Right lobe of liver (tissue), 4 donors: ENCODE measurements around the gene ARHGAP22.

Source experiments
- POLR2A ChIP-seq: fragments of 450-650 bp; IDR thresholded peaks from one replicate; pipeline ENCODE4 v1.6.1; 2017; ENCODE audit warnings: antibody characterized with exemption, mild to moderate bottlenecking
- TF ChIP-seq, protein P1 (sequence below), 4 donors: fragments of 200-600 bp in 3 of 4; fragments of 450-650 bp in 1 of 4; IDR thresholded peaks; one replicate each; pipeline versions ENCODE4 v1.5.1 to v1.8.0; 2016 to 2022; ENCODE audit warnings: antibody characterized with exemption in 4 of 4, mild to moderate bottlenecking in 2 of 4
- donor health status: DM: no; HTN: no; CAD: no.
- donor health status: DM: no; HTN: no; CAD: no.
- donor health status: DM: no; HTN: yes; CAD: no.

DNA sequence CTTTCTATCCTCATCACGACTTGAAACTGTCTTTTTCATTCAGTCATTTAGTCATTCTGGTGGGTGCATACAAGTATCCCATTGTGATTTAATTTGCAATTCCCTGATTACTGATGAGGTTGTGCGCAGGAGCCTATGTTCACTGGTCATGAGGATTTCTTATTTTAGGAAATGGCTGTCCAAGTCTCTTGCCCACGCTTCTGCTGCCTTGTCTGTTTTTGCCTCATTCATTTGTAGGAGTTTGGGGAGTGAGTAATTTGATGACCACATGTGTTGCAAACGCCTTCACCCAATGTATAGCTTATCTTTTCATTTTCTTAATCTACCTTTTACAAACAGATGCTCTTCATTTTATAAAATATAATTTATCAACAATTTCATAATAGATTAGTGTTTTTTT is 127.3 kb downstream of the ARHGAP22 start:
- TF ChIP-seq, protein P1, sequence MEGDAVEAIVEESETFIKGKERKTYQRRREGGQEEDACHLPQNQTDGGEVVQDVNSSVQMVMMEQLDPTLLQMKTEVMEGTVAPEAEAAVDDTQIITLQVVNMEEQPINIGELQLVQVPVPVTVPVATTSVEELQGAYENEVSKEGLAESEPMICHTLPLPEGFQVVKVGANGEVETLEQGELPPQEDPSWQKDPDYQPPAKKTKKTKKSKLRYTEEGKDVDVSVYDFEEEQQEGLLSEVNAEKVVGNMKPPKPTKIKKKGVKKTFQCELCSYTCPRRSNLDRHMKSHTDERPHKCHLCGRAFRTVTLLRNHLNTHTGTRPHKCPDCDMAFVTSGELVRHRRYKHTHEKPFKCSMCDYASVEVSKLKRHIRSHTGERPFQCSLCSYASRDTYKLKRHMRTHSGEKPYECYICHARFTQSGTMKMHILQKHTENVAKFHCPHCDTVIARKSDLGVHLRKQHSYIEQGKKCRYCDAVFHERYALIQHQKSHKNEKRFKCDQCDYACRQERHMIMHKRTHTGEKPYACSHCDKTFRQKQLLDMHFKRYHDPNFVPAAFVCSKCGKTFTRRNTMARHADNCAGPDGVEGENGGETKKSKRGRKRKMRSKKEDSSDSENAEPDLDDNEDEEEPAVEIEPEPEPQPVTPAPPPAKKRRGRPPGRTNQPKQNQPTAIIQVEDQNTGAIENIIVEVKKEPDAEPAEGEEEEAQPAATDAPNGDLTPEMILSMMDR (IDR thresholded peaks at IDR 0.05), result no peak
- no peak for TF ChIP-seq POLR2A
